Cardiac fibroblast (primary cell): Measurements from ENCODE around the gene WNT8B.

Experiments used
- DNase-seq, 2 donors: peaks; one replicate each; pipeline versions ENCODE4 v3.0.0 to v3.0.0-alpha.2; 2010; ENCODE audit warnings: low read depth in 2 of 2
- H3K4me3 ChIP-seq, 2 donors: replicated peaks in 1 of 2; 1 replicate in 1 of 2; 2 replicates in 1 of 2; pipeline ENCODE4 v1.5.1; 2011; ENCODE audit warnings: low read depth in 2 of 2, low read length in 2 of 2, mild to moderate bottlenecking in 2 of 2, moderate library complexity in 1 of 2
- CTCF ChIP-seq: IDR thresholded peaks from one replicate; pipeline ENCODE4 v1.5.1; 2011; ENCODE audit warnings: low read depth, mild to moderate bottlenecking, low read length, inconsistent platforms

Gene WNT8B

GRCh38 chr10:100482181-100482833 lies 19.5 kb downstream of the WNT8B start:
- DNase-seq, result peak; percentile 74 to 79
- H3K4me3 ChIP-seq, result peak overlapping the region; percentile 40 to 42
- peak; percentile 83 for TF ChIP-seq CTCF

GRCh38 chr10:100482834-100483185 lies 20.0 kb downstream of the WNT8B start:
- no peak for TF ChIP-seq CTCF
- peak overlapping the region in 1 of 2 donors; percentile 42 for H3K4me3 ChIP-seq
- no peak for DNase-seq

- H3K4me3 ChIP-seq, result no peak overlapping the region
- no peak for TF ChIP-seq CTCF
- DNase-seq, result no peak
Measured at GRCh38 chr10:100483876-100484666, 21.3 kb downstream of the WNT8B start.

DNA sequence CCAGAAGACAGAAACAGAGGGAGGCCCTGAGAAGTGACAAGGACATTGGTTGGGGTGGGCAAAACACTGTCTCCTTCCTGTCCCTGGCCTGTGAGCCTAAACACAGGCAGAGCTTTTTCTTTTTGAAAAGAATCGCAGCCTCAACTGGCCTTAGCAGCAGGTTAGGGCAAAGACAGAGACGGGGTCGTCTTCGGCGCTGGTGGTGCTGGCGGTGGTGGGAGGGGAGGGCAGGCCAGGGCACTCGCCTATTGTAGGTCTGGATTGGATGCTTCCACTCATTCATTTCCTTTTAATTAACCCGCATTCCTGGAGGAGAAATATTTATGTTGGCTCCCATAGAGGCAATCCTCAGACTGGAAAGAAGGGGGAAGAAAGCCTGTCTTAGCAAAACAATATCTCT lies 22.6 kb downstream of the WNT8B start:
- no peak for DNase-seq
- H3K4me3 ChIP-seq, result no peak overlapping the region
- TF ChIP-seq CTCF, result no peak

DNA sequence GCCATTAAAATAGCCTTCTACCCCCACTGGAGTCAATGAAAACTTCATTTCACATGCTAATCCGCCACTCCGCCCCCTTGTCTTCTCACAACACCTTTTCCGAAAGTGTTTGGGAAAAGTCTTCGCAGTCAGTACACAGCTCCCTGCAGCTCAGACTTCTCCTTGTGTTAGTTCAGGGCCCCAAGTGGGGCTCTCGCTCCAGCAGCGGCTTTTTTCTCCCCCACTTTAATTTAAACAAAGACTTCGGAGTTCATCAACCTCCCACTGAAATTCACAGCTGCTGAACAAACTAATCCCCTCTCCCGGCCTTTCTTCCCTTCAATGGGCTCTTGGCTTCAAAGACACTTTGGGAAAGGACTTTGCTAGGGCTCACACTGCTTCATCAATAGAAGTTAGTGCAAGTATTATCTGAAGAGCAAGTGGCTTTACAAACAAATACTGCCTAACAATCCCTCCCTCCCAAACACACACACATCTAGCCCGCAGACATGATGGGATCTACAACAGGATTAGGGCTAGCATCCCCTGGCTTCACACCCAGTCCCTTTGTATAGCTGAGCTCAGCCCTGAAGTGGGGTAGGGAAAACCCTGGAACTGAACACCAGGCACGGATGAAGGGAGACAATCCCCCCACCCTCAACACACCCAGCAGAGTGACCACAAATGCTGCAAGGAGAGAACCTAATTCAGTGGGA lies 23.1 kb downstream of the WNT8B start:
- DNase-seq, result no peak
- TF ChIP-seq CTCF, result no peak
- no peak overlapping the region for H3K4me3 ChIP-seq

DNA sequence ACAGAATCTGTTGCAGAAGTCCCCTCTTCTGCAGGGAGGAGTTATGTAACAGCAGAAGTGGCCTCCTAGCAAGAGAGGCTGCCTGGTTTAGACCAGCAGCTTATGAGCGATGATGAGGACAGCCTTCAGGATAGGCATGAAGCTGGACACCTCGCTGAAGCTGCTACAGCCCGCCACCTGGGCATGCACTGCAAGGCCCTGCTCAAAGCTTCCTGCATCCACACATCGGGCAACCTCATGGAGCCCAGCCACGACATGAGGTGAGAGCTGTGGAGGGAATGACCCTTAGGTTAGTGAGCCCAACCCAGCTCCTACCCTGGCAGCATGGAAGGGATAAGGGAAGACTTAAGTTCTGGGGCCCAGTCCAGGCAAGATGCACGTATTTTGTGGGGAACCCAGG lies 24.7 kb downstream of the WNT8B start:
- no peak overlapping the region for H3K4me3 ChIP-seq
- no peak for DNase-seq
- no peak for TF ChIP-seq CTCF
